NCI-H2081 treated with DMSO at 0.1 percent for 48 hours (cell line): ENCODE results near the gene RHOT1.
"Not testable (repeated sequence)": the region's sequence is repeated elsewhere in the genome, so short reads cannot be mapped to it uniquely, and the experiment has no call there.

Experiments used
- DNase-seq: peaks from one replicate; lab custom pipeline; 2025; lab: John Stamatoyannopoulos, UW

RHOT1 gene

GRCh38 chr17:32227910-32228309, 85.6 kb downstream of the RHOT1 start:
- DNase-seq, result no peak

GRCh38 chr17:32235588-32235987, 93.3 kb downstream of the RHOT1 start:
- DNase-seq, result no peak

GRCh38 chr17:32239456-32239855, 97.2 kb downstream of the RHOT1 start:
- no peak for DNase-seq

GRCh38 chr17:32240750-32241149, 98.4 kb downstream of the RHOT1 start:
- DNase-seq, result no peak

- no peak for DNase-seq
Observed at GRCh38 chr17:32241640-32242039, 99.3 kb downstream of the RHOT1 start.

GRCh38 chr17:32249475-32249874, 107.2 kb downstream of the RHOT1 start:
- no peak for DNase-seq

GRCh38 chr17:32253117-32253611, 110.9 kb downstream of the RHOT1 start:
- no peak for DNase-seq

GRCh38 chr17:32256012-32256700, 113.9 kb downstream of the RHOT1 start:
- no peak for DNase-seq

GRCh38 chr17:32256701-32257019, 114.4 kb downstream of the RHOT1 start:
- DNase-seq, result no peak

- no peak for DNase-seq
Observed at GRCh38 chr17:32258383-32259140, 116.3 kb downstream of the RHOT1 start.

- DNase-seq, result no peak
Observed at GRCh38 chr17:32259586-32259985, 117.3 kb downstream of the RHOT1 start.

- no peak for DNase-seq
Observed at GRCh38 chr17:32261417-32261736, 119.1 kb downstream of the RHOT1 start.

- DNase-seq, result no peak
Observed at GRCh38 chr17:32261936-32262510, 119.7 kb downstream of the RHOT1 start.

- DNase-seq, result not testable (repeated sequence)
Observed at GRCh38 chr17:32263515-32263914, 121.2 kb downstream of the RHOT1 start.

- no peak for DNase-seq
Observed at GRCh38 chr17:32264140-32264799, 122.0 kb downstream of the RHOT1 start.

- no peak for DNase-seq
Observed at GRCh38 chr17:32264823-32265191, 122.5 kb downstream of the RHOT1 start.

- no peak for DNase-seq
Observed at GRCh38 chr17:32265192-32265923, 123.1 kb downstream of the RHOT1 start, which contains the start of gene RHBDL3. TSS of gene RHBDL3 (plus strand) at chr17:32265832. CDS start at chr17:32266190, 358 bp downstream.

GRCh38 chr17:32266051-32266388, 123.7 kb downstream of the RHOT1 start:
- DNase-seq, result no peak

- DNase-seq, result no peak
Observed at GRCh38 chr17:32266389-32267301, 124.3 kb downstream of the RHOT1 start.

GRCh38 chr17:32267690-32268205, 125.4 kb downstream of the RHOT1 start:
- no peak for DNase-seq

- DNase-seq, result no peak
Observed at GRCh38 chr17:32268734-32269288, 126.5 kb downstream of the RHOT1 start.
